ENCODE data around the gene PPP1R12B.

Gene PPP1R12B

DNA sequence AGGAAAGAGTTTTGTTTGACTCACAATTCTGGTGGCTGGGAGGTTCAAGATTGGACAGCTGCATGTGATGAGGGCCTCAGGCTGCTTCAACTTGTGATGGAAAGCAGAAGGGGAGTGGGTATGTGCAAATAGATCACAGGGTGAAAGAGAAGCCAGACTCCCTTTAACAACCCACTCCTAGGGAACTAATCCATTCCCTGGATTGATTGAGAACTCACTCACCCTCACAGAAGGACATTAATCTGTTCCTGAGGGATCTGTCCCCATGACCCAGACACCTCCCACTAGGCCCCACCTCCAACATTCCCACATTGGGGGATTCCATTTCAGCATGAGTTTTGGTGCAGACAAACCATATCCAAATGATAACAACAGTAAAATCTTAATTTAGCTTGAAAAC is 32.3 kb upstream of the PPP1R12B start:
- Histone ChIP-seq H3K79me2 (ENCODE audit: insufficient read depth, low read length) (no peaks in the 10 kb centered on the region), H4K20me1 (ENCODE audit: insufficient read depth, low read length) (no peaks in the 10 kb centered on the region; the same call in 1 of the 2 replicates), H3K4me3 (ENCODE audit: low read depth in 1 of 2, low read length in 2 of 2) (no peak overlapping the region), H3K27me3 (ENCODE audit: insufficient read depth, low read length, poor library complexity) (peaks cover 2% of the 10 kb centered on the region), H3K27ac (ENCODE audit: low read length) (no peak overlapping the region), H2AFZ (ENCODE audit: low read depth, low read length) (no peak overlapping the region), H3K4me1 (ENCODE audit: insufficient read depth, low read length) (no peaks in the 10 kb centered on the region), H3K36me3 (ENCODE audit: insufficient read depth, low read length) (no peaks in the 10 kb centered on the region), H3K9me3 (ENCODE audit: insufficient read depth, low read length, severe bottlenecking) (no peaks in the 10 kb centered on the region), H3K9ac (ENCODE audit: low read depth, low read length) (no peak overlapping the region), H3K4me2 (ENCODE audit: insufficient read depth, low read length) (no peak overlapping the region)
- no peak for ATAC-seq (ENCODE audit: insufficient read depth, low read depth)
- TF ChIP-seq, protein P1, sequence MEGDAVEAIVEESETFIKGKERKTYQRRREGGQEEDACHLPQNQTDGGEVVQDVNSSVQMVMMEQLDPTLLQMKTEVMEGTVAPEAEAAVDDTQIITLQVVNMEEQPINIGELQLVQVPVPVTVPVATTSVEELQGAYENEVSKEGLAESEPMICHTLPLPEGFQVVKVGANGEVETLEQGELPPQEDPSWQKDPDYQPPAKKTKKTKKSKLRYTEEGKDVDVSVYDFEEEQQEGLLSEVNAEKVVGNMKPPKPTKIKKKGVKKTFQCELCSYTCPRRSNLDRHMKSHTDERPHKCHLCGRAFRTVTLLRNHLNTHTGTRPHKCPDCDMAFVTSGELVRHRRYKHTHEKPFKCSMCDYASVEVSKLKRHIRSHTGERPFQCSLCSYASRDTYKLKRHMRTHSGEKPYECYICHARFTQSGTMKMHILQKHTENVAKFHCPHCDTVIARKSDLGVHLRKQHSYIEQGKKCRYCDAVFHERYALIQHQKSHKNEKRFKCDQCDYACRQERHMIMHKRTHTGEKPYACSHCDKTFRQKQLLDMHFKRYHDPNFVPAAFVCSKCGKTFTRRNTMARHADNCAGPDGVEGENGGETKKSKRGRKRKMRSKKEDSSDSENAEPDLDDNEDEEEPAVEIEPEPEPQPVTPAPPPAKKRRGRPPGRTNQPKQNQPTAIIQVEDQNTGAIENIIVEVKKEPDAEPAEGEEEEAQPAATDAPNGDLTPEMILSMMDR (IDR thresholded peaks at IDR 0.05; ENCODE audit: borderline replicate concordance, extremely low read depth, low read length, poor library complexity, severe bottlenecking) = no peak
- no peak for TF ChIP-seq EZH2 (IDR thresholded peaks at IDR 0.05; ENCODE audit: borderline replicate concordance, low read depth, low read length, severe bottlenecking)
- no peak for DNase-seq

DNA sequence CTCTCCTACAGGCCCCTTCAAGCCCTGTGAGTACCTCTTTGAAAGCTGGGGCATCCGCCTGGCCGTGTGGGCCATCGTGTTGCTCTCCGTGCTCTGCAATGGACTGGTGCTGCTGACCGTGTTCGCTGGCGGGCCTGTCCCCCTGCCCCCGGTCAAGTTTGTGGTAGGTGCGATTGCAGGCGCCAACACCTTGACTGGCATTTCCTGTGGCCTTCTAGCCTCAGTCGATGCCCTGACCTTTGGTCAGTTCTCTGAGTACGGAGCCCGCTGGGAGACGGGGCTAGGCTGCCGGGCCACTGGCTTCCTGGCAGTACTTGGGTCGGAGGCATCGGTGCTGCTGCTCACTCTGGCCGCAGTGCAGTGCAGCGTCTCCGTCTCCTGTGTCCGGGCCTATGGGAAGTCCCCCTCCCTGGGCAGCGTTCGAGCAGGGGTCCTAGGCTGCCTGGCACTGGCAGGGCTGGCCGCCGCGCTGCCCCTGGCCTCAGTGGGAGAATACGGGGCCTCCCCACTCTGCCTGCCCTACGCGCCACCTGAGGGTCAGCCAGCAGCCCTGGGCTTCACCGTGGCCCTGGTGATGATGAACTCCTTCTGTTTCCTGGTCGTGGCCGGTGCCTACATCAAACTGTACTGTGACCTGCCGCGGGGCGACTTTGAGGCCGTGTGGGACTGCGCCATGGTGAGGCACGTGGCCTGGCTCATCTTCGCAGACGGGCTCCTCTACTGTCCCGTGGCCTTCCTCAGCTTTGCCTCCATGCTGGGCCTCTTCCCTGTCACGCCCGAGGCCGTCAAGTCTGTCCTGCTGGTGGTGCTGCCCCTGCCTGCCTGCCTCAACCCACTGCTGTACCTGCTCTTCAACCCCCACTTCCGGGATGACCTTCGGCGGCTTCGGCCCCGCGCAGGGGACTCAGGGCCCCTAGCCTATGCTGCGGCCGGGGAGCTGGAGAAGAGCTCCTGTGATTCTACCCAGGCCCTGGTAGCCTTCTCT is 30.3 kb upstream of the PPP1R12B start:
- no peaks in the 10 kb centered on the region for H3K9me3 ChIP-seq (ENCODE audit: insufficient read depth, low read length, severe bottlenecking)
- H3K27me3 ChIP-seq (ENCODE audit: insufficient read depth, low read length, poor library complexity) = peaks cover 2% of the 10 kb centered on the region
- no peak overlapping the region for H3K27ac ChIP-seq (ENCODE audit: low read length)
- no peak overlapping the region for H2AFZ ChIP-seq (ENCODE audit: low read depth, low read length)
- no peak for ATAC-seq (ENCODE audit: insufficient read depth, low read depth)
- no peak overlapping the region for H3K4me2 ChIP-seq (ENCODE audit: insufficient read depth, low read length)
- no peak overlapping the region for H3K4me3 ChIP-seq (ENCODE audit: low read depth in 1 of 2, low read length in 2 of 2)
- H3K4me1 ChIP-seq (ENCODE audit: insufficient read depth, low read length) = no peaks in the 10 kb centered on the region
- no peaks in the 10 kb centered on the region; the same call in 1 of the 2 replicates for H4K20me1 ChIP-seq (ENCODE audit: insufficient read depth, low read length)
- TF ChIP-seq EZH2 (IDR thresholded peaks at IDR 0.05; ENCODE audit: borderline replicate concordance, low read depth, low read length, severe bottlenecking) = no peak
- TF ChIP-seq, protein P1 (IDR thresholded peaks at IDR 0.05; ENCODE audit: borderline replicate concordance, extremely low read depth, low read length, poor library complexity, severe bottlenecking) = no peak
- DNase-seq = no peak
- no peaks in the 10 kb centered on the region for H3K36me3 ChIP-seq (ENCODE audit: insufficient read depth, low read length)
- no peaks in the 10 kb centered on the region for H3K79me2 ChIP-seq (ENCODE audit: insufficient read depth, low read length)
- H3K9ac ChIP-seq (ENCODE audit: low read depth, low read length) = no peak overlapping the region

DNA sequence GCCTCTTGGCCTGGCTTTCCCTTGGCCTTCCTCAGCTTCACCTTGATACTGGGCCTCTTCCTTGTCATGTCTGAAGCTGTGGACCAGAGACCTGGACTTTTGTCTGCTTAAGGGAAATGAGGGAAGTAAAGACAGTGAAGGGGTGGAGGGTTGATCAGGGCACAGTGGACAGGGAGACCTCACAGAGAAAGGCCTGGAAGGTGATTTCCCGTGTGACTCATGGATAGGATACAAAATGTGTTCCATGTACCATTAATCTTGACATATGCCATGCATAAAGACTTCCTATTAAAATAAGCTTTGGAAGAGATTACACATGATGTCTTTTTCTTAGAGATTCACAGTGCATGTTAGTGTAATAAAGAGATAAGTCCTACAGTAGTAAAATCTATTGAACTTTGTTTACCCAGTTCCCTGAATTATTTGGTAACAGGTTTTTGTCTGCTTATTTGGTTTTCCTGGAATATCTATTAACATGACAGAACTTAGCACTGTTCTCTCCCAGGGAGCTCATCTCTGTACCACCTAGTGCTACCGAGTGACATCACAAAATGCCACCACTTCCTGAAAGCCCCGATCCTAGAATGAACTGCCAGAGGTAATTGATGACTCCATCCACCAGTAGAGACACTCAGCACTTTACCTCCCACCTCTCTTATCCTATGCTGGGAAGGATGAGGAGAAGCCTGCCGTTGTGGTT is 29.0 kb upstream of the PPP1R12B start:
- no peak for ATAC-seq (ENCODE audit: insufficient read depth, low read depth)

More for the DNA sequence above, 29.0 kb upstream of the PPP1R12B start:
- no peaks in the 10 kb centered on the region for H3K36me3 ChIP-seq (ENCODE audit: insufficient read depth, low read length)
- no peaks in the 10 kb centered on the region for H3K27me3 ChIP-seq (ENCODE audit: insufficient read depth, low read length, poor library complexity)
- no peaks in the 10 kb centered on the region for H3K4me1 ChIP-seq (ENCODE audit: insufficient read depth, low read length)
- H3K9me3 ChIP-seq (ENCODE audit: insufficient read depth, low read length, severe bottlenecking) = no peaks in the 10 kb centered on the region
- H3K4me3 ChIP-seq (ENCODE audit: low read depth in 1 of 2, low read length in 2 of 2) = no peak overlapping the region
- H3K9ac ChIP-seq (ENCODE audit: low read depth, low read length) = no peak overlapping the region
- no peak for TF ChIP-seq EZH2 (IDR thresholded peaks at IDR 0.05; ENCODE audit: borderline replicate concordance, low read depth, low read length, severe bottlenecking)
- TF ChIP-seq, protein P1 (IDR thresholded peaks at IDR 0.05; ENCODE audit: borderline replicate concordance, extremely low read depth, low read length, poor library complexity, severe bottlenecking) = no peak
- no peak overlapping the region for H2AFZ ChIP-seq (ENCODE audit: low read depth, low read length)
- no peak overlapping the region for H3K27ac ChIP-seq (ENCODE audit: low read length)
- no peaks in the 10 kb centered on the region for H3K79me2 ChIP-seq (ENCODE audit: insufficient read depth, low read length)
- no peak for DNase-seq
- H4K20me1 ChIP-seq (ENCODE audit: insufficient read depth, low read length) = no peaks in the 10 kb centered on the region; the same call in 1 of the 2 replicates
- H3K4me2 ChIP-seq (ENCODE audit: insufficient read depth, low read length) = no peak overlapping the region
